Measurements from ENCODE around the gene MYO1H.

Gene MYO1H

GRCh38 chr12:109356577-109356976 is 8.9 kb downstream of the MYO1H start (continued):
- no peak for TF ChIP-seq TSHZ1 (tag by site-specific recombination; IDR thresholded peaks at IDR 0.05; ENCODE audit: borderline replicate concordance)
- TF ChIP-seq BCL11B (tag by site-specific recombination; IDR thresholded peaks at IDR 0.05; ENCODE audit: low read depth), result no peak
- TF ChIP-seq ZNF843 (tag by site-specific recombination; IDR thresholded peaks at IDR 0.05), result peak; percentile 35; the same call in 1 of the 2 replicates
- TF ChIP-seq ZBTB21 (tag by site-specific recombination; IDR thresholded peaks at IDR 0.05), result no peak
- TF ChIP-seq FEZF1 (tag by site-specific recombination; IDR thresholded peaks at IDR 0.05), result peak; percentile 43; the same call in 1 of the 2 replicates
- no peak for TF ChIP-seq ZNF792 (tag by site-specific recombination; IDR thresholded peaks at IDR 0.05)
- no peak for TF ChIP-seq ZNF350 (tag by site-specific recombination; IDR thresholded peaks at IDR 0.05)
- TF ChIP-seq YY2 (tag by site-specific recombination; IDR thresholded peaks at IDR 0.05), result no peak
- TF ChIP-seq SP7 (tag by site-specific recombination; IDR thresholded peaks at IDR 0.05), result peak; percentile 68
- no peak for TF ChIP-seq SCRT1 (tag by site-specific recombination; IDR thresholded peaks at IDR 0.05; ENCODE audit: borderline replicate concordance)
- no peak for TF ChIP-seq ZNF776 (tag by site-specific recombination; IDR thresholded peaks at IDR 0.05; ENCODE audit: borderline replicate concordance)
- no peak for TF ChIP-seq ZNF677 (tag by site-specific recombination; IDR thresholded peaks at IDR 0.05)
- peak; percentile 52; the same call in 1 of the 2 replicates for TF ChIP-seq TRIM28 (IDR thresholded peaks at IDR 0.05; ENCODE audit: borderline replicate concordance, low read length)
- TF ChIP-seq MZF1 (tag by site-specific recombination; IDR thresholded peaks at IDR 0.05; ENCODE audit: borderline replicate concordance), result no peak
- no peak for TF ChIP-seq EGR2 (tag by site-specific recombination; IDR thresholded peaks at IDR 0.05; ENCODE audit: low read depth)
- no peak for TF ChIP-seq ZNF548 (tag by site-specific recombination; IDR thresholded peaks at IDR 0.05)
- TF ChIP-seq OSR2 (tag by site-specific recombination; IDR thresholded peaks at IDR 0.05), result peak; percentile 65; the same call in 1 of the 2 replicates
- no peak for TF ChIP-seq ZNF549 (tag by site-specific recombination; IDR thresholded peaks at IDR 0.05)
- no peak for TF ChIP-seq ZNF600 (tag by site-specific recombination; IDR thresholded peaks at IDR 0.05)

GRCh38 chr12:109357032-109357431 is 9.3 kb downstream of the MYO1H start:
- Histone ChIP-seq H3K9me3 (ENCODE audit: control insufficient read depth, insufficient read depth, low read depth, low read length) (no peaks in the 10 kb centered on the region), H3K27ac (ENCODE audit: extremely low read depth, low read depth, low read length) (no peak overlapping the region), H3K4me1 (ENCODE audit: control insufficient read depth, insufficient read depth, low read length) (peaks cover 4% of the 10 kb centered on the region; the same call in 1 of the 2 replicates), H3K4me3 (ENCODE audit: low read depth, low read length) (no peak overlapping the region), H3K36me3 (ENCODE audit: control insufficient read depth in 2 of 2, insufficient read depth in 1 of 2, low read length in 2 of 2) (no peaks in the 10 kb centered on the region)
- POLR2A ChIA-PET, result no interaction called here
- CTCF ChIA-PET, result no interaction called here
- no peak for TF ChIP-seq ZNF777 (tag by site-specific recombination; IDR thresholded peaks at IDR 0.05; ENCODE audit: borderline replicate concordance)
- no peak for TF ChIP-seq ZIC2 (tag by site-specific recombination; IDR thresholded peaks at IDR 0.05)
- no peak for TF ChIP-seq ZBTB44 (tag by site-specific recombination; IDR thresholded peaks at IDR 0.05)
- no peak for TF ChIP-seq ZNF623 (tag by site-specific recombination; IDR thresholded peaks at IDR 0.05)
- no peak for TF ChIP-seq PRDM1 (tag by site-specific recombination; IDR thresholded peaks at IDR 0.05)
- no peak for TF ChIP-seq ZBTB26 (tag by site-specific recombination; optimal IDR thresholded peaks at IDR 0.05)
- TF ChIP-seq ZSCAN4 (tag by site-specific recombination; IDR thresholded peaks at IDR 0.05), result no peak
- no peak for TF ChIP-seq ZNF223 (tag by site-specific recombination; IDR thresholded peaks at IDR 0.05)
- no peak for TF ChIP-seq TCF7L2 (IDR thresholded peaks at IDR 0.05; ENCODE audit: borderline replicate concordance, low read depth, low read length)
- TF ChIP-seq TRIM28 (IDR thresholded peaks at IDR 0.05; ENCODE audit: borderline replicate concordance, low read length), result no peak
- no peak for TF ChIP-seq MEIS1 (CRISPR knock-in tag; IDR thresholded peaks at IDR 0.05; ENCODE audit: borderline replicate concordance)
- TF ChIP-seq GLI4 (tag by site-specific recombination; IDR thresholded peaks at IDR 0.05), result no peak
- no peak for TF ChIP-seq ZNF404 (tag by site-specific recombination; IDR thresholded peaks at IDR 0.05)
